ENCODE results near the gene TTC28.

TTC28 gene

DNA sequence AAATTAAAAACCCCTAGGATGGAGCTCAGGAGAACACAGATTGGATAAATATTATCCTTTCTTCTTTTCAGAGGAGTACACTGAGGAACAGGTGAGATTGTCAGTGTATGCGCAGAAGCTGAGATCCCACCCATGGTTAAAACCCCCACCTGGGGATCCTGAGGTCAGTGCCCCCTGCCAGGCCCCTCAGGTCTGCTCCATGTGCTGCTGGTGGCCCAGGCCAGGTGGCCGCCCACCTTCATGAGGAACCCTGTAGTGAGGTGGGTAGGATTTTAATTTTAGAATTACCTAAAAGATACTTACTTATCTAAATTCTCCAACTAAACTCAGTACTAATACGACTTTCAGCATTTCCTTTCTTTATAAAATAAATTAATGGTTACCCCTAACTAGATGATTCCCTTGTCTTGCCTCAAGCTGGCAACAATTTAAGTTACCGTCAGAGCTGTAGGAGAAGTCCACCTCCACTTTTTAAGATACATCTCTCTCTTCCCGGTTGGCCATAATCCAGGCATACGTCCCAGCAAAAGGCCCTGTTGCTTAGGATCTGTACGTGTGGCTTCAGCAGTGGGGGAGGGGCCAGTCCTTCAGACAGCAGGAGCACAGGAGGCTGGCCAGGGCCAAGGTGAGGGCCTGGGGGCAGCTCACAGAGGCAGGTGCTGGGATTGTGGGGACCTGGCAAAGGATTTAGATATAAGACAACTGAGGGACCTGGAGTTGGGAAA lies 699.1 kb downstream of the TTC28 start:
- no peak for DNase-seq

DNA sequence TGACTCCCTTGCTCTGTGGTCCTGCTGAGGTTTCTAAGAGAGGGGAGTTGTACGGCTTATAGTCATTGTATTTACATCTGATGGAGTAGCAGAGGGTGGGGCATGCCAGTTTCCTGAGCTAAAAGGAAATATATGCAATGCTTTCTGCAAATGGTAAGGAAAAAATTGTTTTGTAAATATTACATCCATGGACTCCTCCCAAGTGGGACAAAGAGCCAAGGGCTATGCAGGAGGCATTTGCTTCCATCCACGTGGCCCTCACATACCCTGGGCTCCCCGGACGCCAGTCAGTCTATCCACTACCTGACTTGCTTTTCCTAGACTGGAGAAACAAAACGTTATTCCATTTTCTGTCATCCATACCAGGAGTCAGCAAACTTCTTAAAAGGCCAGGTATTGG lies 700.8 kb downstream of the TTC28 start:
- DNase-seq = no peak

GRCh38 chr22:27978317-27978716 lies 701.3 kb downstream of the TTC28 start:
- no peak for DNase-seq

- DNase-seq = no peak
These were observed 703.1 kb downstream of the TTC28 start for GRCh38 chr22:27976586-27976985.

DNA sequence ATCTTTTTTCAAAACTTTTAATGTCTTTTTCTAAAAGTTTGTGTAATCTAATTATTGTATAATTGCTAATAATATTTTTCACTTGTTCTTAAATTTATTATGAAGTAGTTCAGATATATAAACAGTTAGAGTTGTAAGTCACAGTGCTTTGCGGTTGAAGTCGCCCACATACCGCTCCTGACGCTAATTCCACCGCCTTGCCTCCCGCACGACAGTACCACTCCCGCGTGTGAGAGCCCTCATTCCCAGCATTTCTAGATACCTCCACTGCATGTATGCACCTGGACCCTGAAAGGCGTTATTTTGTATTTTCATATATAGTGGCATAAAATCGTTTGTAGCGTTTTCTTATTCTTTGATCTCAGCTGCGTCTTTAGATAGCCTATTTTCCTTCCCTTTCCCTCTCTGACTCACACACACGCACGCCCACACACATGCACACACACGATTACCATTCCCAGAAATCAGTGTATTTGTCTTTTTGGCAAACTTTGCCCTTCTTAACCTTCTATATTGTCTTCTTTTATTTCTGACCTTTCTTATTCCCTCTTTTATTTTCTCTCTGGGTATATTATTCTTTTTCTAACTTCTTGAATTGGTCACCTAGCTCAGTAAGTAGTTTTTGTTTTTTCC lies 704.1 kb downstream of the TTC28 start:
- DNase-seq = no peak

- no peak for DNase-seq
These were observed 705.8 kb downstream of the TTC28 start for GRCh38 chr22:27973846-27974245.

- no peak for DNase-seq
These were observed 706.6 kb downstream of the TTC28 start for GRCh38 chr22:27972732-27973698.

- no peak for DNase-seq
These were observed 707.7 kb downstream of the TTC28 start for GRCh38 chr22:27971926-27972325.

- DNase-seq = no peak
These were observed 708.9 kb downstream of the TTC28 start for GRCh38 chr22:27970596-27971220.

- DNase-seq = no peak
These were observed 713.2 kb downstream of the TTC28 start for GRCh38 chr22:27966168-27967064.

DNA sequence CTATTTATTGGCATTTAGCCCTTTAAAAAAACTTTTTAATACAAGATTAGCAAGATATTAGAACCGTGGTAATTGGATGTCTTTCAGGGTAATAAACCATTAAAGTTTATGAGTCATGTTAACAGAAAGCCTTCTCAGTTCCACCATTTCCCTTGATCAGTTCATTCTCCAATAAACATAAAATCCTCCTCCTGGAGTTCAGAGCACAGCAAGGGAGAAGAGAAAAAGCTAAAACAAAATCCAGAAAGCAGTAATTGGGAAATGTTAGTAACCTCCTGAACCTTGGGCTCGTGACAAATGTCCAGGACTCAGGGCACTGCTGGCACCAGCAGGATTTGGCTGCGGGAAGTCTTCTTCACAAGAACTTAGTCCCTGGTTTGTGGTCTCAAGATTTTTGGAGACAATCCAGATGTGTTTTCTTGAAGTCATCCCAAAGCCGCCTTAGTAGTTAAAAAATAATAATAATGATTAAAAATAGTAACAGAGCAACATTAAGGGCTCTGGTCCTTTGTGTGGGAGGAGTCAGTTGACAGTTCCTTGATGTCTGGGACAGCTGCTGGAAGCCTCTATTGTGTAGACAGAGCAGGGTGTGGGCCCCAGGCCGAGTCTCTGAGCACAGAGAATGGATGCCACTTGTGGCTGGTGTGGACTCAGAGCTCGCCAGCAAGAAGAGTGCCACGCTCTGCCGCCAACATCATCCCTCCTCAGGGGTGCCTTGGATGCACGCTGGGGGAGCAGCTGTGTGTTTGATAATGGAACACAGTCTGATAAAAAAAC lies 717.2 kb downstream of the TTC28 start:
- DNase-seq = peak; percentile 55

DNA sequence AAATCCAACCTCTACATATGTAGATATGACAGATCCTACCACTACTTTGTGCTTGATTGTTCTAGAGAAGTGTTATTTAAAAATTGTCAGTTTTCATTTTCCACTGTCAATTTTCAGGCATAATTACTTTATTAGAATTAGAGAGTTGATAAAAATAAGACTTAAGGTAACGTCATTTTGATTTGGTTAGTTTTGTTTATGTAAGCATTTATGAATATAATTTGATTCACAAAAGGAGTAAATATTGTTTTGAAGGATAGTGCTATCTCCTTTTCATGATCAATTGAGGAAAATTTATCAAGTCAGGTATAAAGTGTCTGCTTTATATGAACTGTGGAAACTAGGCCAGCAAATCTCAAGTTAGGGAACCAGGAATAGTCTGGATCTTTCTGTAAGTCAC lies 718.0 kb downstream of the TTC28 start:
- DNase-seq = no peak

DNA sequence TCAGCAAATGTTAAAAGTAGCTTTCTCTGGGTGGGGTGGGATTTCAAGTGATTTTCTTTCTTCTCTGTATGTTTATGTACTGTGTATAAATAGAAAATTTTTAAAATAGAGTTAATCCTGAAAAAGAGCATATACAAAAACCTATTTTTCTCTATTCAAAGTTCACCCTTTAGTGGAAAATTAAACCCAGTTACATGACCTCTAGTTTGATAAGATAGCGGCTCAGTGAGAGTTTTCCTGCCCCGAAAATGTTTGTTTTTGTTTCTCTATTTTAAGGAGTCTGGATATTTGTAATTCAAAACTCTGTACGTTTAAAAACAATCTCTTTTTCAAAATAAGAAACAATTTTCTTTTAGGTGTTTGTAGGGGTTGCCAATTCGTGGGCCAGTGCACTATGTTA lies 718.5 kb downstream of the TTC28 start:
- no peak for DNase-seq

GRCh38 chr22:27959335-27960090 lies 720.1 kb downstream of the TTC28 start:
- no peak for DNase-seq

- DNase-seq = no peak
These were observed 726.9 kb downstream of the TTC28 start for GRCh38 chr22:27952779-27953178.

- DNase-seq = no peak
These were observed 727.5 kb downstream of the TTC28 start for GRCh38 chr22:27952091-27952490.

- DNase-seq = no peak
These were observed 730.2 kb downstream of the TTC28 start for GRCh38 chr22:27949421-27949820.

GRCh38 chr22:27948569-27948968 lies 731.1 kb downstream of the TTC28 start:
- DNase-seq = no peak

DNA sequence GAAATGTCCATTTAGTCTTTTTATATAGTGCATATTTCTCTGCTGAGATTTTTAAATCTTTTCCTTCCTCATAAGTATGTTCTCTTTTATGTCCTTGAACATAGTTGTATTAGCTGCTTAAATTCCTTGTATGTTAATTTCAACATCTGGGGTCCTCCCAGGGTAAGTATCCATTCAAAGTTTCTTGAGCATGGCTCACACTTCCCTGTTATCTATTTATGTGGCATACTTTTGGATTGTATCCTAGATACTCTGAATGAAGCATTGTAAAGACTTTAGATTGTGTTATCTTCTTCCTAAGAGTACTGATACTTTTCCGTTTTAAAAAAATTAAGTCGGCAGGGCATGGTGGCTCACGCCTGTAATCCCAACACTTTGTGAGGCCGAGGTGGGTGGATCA lies 732.2 kb downstream of the TTC28 start:
- DNase-seq = no peak

GRCh38 chr22:27941143-27941542 lies 738.5 kb downstream of the TTC28 start:
- DNase-seq = no peak

All from right hindlimb (tissue), 1 donor.